CMK (cell line): ENCODE measurements around the gene SYT8.
"Not testable (repeated sequence)": the region's sequence is repeated elsewhere in the genome, so short reads cannot be mapped to it uniquely, and the experiment has no call there.

Source experiments
- DNase-seq: peaks from one replicate; pipeline ENCODE4 v3.0.0-alpha.2; 2010; ENCODE audit warnings: low read depth

SYT8 gene

DNA sequence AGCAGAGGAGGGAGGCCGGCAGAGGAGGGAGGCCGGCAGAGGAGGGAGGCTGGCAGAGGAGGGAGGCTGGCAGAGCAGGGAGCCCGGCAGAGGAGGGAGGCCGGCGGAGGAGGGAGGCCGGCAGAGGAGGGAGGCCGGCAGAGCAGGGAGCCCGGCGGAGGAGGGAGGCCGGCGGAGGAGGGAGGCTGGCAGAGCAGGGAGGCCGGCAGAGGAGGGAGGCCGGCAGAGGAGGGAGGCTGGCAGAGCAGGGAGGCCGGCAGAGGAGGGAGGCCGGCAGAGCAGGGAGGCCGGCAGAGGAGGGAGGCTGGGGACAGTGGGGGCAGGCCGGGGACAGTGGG lies 39.0 kb downstream of the SYT8 start:
- not testable (repeated sequence) for DNase-seq

DNA sequence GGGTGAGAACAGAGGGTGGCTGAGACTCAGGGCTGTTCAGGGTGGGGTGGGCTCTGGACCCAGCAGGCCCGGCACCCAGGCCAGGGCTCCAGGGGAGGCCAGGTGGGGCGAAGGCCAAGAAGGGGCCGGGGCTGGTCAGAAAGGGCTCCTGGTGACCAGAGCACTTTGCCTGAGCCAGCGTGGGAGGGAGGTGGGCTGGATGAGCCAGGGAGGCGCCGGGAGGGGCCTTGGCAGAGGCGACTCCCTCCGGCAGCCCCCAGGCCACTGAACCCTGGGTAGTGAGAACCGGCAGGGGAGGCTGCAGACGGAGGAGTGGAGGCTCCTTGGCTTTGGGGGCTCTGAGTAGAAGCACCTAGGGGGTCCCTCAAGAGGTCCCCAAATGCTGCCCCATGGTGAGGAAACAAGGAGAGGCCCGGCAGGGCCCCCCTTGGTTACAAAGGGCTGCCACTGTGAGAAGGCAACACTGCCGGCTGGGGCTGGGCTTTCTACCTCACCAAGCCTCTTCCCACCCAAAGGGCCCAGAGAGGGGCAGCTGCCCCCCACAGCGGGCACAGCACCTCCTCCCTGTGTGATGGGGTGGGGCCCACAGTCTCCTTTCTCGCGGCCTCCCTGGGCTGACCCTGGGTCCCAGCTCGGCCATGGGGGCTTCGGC lies 39.8 kb downstream of the SYT8 start:
- DNase-seq: not testable (repeated sequence)

GRCh38 chr11:1875093-1875850 lies 40.5 kb downstream of the SYT8 start:
- no peak for DNase-seq

- DNase-seq: not testable (repeated sequence)
These were observed 41.1 kb downstream of the SYT8 start for GRCh38 chr11:1875851-1876301.

- no peak for DNase-seq
These were observed 41.7 kb downstream of the SYT8 start for GRCh38 chr11:1876361-1877063.

DNA sequence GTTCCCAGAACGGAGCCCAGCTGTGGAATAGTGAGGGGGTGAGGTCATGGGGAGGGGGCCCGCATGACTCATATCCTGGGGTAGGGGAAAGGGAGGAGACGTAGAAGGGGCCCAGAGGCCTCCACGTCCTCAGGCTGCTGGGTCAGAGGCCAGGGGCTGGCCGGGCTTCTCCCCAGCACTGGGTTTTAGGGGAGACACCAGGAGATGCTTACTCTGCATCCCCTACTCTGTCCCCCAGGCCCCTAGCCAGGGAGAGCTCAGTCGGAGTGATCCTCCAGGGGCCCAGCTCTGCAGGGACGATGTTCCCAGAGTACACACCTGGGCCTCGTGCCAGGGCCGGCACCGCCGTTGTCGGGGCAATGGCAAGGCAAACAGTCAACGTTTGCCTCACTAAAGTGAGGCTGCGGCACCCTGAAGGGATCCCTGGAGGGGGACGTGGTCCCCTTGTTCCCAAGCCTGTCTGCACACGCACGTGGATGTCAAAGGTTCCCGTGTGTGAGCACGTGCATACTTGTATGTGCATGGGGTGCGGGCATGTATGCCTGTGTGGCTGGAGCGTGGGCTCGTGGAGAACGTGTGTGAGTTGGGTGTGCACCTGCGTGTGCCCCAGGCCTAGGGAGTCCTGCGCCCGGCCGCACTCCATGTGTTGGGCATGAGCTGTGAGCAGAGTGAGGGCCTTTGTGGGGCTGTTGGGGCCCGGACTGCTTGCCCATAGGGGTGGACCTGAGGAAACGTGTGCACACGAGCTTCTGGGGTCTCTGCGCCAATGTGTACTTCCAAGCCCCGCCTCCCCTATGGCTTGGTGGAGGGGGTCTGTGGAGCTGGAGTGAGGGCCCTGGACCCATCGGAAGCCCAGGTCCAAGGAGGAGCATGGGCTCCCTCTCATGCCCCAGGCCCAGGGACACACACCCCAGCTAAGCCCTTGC lies 42.7 kb downstream of the SYT8 start:
- DNase-seq: no peak

- DNase-seq: no peak
These were observed 43.6 kb downstream of the SYT8 start for GRCh38 chr11:1878137-1879031.

GRCh38 chr11:1879342-1879940 lies 44.7 kb downstream of the SYT8 start:
- no peak for DNase-seq

DNA sequence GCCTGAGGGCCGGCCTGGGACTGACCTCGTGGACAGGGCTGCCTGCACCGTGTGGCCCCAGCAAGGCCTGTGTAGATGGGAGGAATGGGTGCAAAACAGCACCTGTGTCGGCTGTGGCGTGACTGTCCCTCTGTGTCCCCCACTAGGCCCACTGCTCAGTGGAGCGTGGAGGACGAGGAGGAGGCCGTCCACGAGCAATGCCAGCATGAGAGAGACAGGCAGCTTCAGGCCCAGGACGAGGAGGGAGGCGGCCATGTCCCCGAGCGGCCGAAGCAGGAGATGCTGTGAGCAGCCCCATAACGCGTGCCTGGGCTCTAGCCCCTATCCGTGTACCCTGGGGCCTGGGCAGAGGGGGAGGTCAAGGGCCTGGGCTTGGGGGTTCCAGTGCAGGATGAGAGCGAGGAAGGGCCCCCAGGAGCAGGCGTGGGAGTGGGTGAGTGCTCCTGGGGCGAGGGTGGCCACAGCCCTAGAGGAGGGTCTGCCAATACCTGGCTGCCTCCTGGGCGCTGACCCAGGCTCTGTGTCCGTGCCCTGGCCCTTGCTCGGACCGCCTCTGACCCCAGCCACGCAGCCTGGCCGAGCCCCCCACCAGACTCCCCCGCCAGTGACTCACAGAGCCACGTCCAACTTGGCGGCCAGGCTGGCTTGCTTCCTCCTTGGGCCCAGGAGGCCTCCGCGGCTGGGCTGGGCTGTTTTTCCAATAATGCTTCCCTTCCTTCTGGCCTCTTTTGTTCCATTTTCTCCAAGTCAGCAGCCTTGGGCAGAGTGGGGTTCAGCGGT lies 45.3 kb downstream of the SYT8 start:
- DNase-seq: no peak

GRCh38 chr11:1880746-1881441 lies 46.1 kb downstream of the SYT8 start:
- DNase-seq: no peak

DNA sequence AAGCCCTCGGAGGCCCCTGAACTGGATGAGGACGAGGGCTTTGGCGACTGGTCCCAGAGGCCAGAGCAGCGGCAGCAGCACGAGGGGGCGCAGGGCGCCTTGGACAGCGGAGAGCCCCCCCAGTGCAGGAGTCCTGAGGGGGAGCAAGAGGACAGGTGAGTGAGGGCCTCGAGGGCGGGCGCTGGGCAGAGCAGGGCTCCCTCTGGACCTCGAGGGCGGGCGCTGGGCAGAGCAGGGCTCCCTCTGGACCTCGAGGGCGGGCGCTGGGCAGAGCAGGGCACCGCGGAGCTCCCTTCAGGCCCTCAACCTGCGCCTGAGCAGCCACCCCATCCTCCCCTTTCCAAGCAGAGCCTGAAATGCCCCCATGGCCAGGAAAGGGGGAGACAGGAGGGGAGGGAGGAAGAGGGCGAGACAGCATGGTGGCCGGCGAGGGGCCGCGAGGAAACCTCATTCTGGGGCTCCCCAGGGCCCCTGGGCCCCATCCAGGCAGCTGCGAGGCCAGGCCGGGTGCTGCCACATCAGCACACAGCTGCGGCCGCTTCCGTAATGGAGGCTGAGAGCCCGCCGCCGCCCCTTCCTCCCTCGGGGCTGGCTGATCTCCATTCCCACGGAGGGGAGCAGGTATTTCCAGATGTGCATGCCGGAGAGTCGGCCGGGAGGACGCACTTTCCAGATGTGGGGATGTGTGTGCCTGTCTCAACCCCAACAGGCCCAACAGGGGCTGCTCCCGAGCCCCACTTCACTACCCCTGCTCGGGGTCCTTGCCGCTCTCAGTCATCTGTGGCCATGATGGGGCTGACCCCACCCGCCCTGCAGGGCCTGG lies 46.9 kb downstream of the SYT8 start:
- DNase-seq: no peak

GRCh38 chr11:1882265-1883238 lies 47.8 kb downstream of the SYT8 start:
- DNase-seq: no peak

DNA sequence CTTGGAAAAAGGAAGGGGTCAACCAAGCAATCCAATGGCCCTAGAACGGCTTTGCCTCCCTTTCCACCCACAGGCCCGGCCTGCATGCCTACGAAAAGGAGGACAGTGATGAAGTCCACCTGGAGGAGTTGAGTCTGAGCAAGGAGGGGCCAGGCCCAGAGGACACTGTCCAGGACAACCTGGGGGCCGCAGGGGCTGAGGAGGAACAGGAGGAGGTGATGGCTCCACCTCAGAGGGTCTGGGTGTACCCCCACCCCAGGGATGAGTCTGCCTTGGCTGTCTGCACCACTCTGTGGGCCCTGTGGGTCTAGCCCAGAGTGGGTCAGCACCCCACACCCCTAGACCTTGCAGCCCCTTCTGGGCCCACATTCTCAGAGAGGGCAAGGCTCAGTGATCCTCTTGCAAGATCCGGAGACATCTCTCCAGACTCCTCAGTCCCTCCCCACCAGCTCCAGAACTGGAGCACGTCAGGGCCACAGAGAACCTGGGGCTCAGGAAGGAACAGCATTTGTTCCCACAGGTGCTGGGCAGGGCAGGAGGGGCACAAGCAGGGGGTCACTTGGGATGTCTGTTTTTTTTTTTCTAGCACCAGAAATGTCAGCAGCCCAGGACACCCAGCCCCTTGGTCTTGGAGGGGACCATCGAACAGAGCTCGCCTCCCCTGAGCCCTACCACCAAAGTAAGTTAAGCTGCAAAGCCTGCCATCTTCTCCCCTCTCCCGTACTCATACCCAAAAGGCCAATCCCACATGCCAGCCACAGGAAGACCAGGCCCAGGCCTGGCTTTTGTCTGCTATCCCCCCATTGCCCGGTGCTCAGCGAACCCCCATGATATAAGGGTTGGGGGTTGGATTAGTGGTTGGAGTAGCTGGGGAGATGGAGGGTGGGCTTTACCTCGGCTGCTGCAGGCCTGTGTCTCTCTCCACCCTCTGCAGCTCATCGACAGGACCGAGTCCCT lies 48.8 kb downstream of the SYT8 start:
- DNase-seq: no peak

GRCh38 chr11:1884303-1884700 lies 49.5 kb downstream of the SYT8 start:
- no peak for DNase-seq

DNA sequence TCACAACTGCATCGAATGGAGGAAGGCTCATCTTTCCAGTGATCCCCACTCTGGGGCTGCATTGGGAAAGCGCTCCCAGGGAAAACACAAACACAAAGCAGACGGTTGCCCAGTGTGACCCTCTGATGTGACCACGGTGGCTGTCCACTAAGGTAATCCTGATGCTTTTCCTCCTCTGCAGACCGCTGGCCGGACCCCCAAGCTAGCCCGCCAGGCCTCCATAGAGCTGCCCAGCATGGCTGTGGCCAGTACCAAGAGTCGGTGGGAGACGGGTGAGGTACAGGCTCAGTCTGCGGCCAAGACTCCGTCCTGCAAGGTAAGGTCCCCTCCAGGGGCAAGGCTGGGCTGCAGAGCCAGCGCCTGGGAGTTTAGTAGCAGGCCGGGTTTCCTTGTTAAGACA lies 51.8 kb downstream of the SYT8 start:
- not testable (repeated sequence) for DNase-seq
